MM.1S (cell line): ENCODE results near the gene USP20.

Experiments
- DNase-seq: peaks from one replicate; pipeline ENCODE4 v3.0.0-alpha.2; 2015
- H2AFZ ChIP-seq: fragments of 300-600 bp; sonication (generic); 2 replicates; pipeline ENCODE4 v1.6.0; 2016; ENCODE audit warnings: antibody characterized with exemption, low read length
- H3F3A ChIP-seq: fragments of 300-600 bp; sonication (generic); 2 replicates; pipeline ENCODE4 v1.6.1; 2016; ENCODE audit warnings: mild to moderate bottlenecking, antibody characterized with exemption, low read length, moderate library complexity, mixed read lengths; ENCODE audit not compliant: insufficient read depth
- H3K27ac ChIP-seq: fragments of 300-600 bp; sonication (generic); 2 replicates; pipeline ENCODE4 v1.5.1; 2016; ENCODE audit warnings: mild to moderate bottlenecking, low read length
- H3K27me3 ChIP-seq: fragments of 300-600 bp; sonication (generic); replicated peaks from 2 replicates; pipeline ENCODE4 v1.6.0; 2016; ENCODE audit warnings: low read length; ENCODE audit not compliant: insufficient read depth
- H3K36me3 ChIP-seq: fragments of 300-600 bp; sonication (generic); replicated peaks from 2 replicates; pipeline ENCODE4 v1.6.1; 2016; ENCODE audit warnings: mild to moderate bottlenecking, low read length, mixed read lengths; ENCODE audit not compliant: insufficient read depth
- H3K4me1 ChIP-seq: fragments of 300-600 bp; sonication (generic); 2 replicates; pipeline ENCODE4 v1.6.1; 2016; ENCODE audit warnings: low read length, mixed read lengths
- H3K4me2 ChIP-seq: fragments of 300-600 bp; sonication (generic); 2 replicates; pipeline ENCODE4 v1.6.0; 2016; ENCODE audit warnings: low read depth, low read length
- H3K4me3 ChIP-seq: fragments of 300-600 bp; sonication (generic); 2 replicates; pipeline ENCODE4 v1.5.1; 2016; ENCODE audit warnings: low read length, mixed read lengths
- H3K79me2 ChIP-seq: fragments of 300-600 bp; sonication (generic); 2 replicates; pipeline ENCODE4 v1.6.1; 2016; ENCODE audit warnings: mixed run types, low read length, mixed read lengths
- H3K9ac ChIP-seq: fragments of 300-600 bp; sonication (generic); 2 replicates; pipeline ENCODE4 v1.6.1; 2016; ENCODE audit warnings: low read length, mixed read lengths
- H3K9me2 ChIP-seq: fragments of 300-600 bp; sonication (generic); replicated peaks from 2 replicates; pipeline ENCODE4 v1.6.1; 2016; ENCODE audit warnings: mild to moderate bottlenecking, low read length, mixed read lengths; ENCODE audit not compliant: insufficient read depth
- H3K9me3 ChIP-seq: fragments of 300-600 bp; sonication (generic); replicated peaks from 2 replicates; pipeline ENCODE4 v1.6.1; 2016; ENCODE audit warnings: mild to moderate bottlenecking, low read length, mixed read lengths; ENCODE audit not compliant: insufficient read depth
- H4K20me1 ChIP-seq: fragments of 300-600 bp; sonication (generic); 2 replicates; pipeline ENCODE4 v1.6.1; 2016; ENCODE audit warnings: mild to moderate bottlenecking, low read length, moderate library complexity, mixed read lengths; ENCODE audit not compliant: insufficient read depth
- EZH2 ChIP-seq: fragments of 300-600 bp; sonication (generic); optimal IDR thresholded peaks from 2 replicates; pipeline ENCODE3; 2017; ENCODE audit warnings: low read depth, mild to moderate bottlenecking, antibody characterized with exemption, low read length, mixed read lengths
- EZH2phosphoT487 ChIP-seq: fragments of 300-600 bp; sonication (generic); IDR thresholded peaks from 2 replicates; pipeline ENCODE4 v1.6.1; 2018; ENCODE audit warnings: antibody characterized with exemption, low read length
- TF ChIP-seq, protein P1 (sequence below): fragments of 300-600 bp; sonication (generic); IDR thresholded peaks from 2 replicates; pipeline ENCODE4 v1.5.1; 2016; ENCODE audit warnings: antibody characterized with exemption, low read length, mixed read lengths

USP20 gene

DNA sequence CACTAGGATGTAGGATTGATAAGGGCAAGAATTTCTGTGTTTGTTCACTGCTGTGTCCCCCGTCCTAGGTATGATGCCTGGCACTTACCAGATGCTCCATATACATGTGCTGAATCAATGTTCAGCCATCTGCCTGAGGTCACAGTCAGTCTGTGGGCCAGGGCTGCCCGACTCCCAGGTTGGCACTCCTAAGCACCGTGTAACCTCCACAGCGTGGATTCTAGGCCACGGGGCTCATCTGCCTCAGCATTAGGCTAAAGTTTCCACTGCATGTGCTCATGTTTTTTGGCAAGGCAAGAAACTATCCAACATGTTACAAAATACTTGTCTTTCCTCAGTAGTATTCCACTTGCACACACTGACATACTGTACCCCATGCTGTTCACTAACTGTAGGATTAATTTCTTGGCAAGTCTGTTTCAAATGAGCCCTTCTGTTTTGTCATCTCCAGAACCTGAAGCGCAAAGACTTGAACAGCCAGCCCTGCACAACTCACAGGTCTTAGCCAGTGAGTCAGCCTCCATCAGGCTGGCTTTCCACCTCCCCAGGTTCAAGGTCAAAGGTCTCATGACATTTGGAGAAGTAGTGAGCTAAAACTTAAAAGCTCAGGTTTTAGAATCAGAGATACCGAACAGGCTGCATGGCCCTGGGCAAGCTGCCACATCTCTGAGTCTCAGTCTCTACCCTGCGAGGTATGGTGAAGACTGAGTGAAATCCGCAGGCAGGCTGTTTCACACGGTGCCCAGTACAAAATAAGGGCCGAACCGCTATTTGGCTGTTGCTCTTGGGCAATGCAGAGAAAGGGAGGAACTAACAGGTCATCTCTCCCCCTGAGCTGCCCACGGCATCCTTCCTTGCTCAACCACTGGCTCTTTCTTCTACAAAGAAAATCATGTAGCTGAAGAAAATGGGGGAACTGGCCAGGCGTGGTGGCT lies 18.5 kb upstream of the USP20 start:
- Histone ChIP-seq H3K9ac (no peak overlapping the region), H2AFZ (no peak overlapping the region), H3K4me3 (no peak overlapping the region), H3K27me3 (no peaks in the 10 kb centered on the region), H3K9me2 (no peaks in the 10 kb centered on the region), H3K4me2 (no peak overlapping the region), H4K20me1 (no peaks in the 10 kb centered on the region), H3K79me2 (peaks cover 5% of the 10 kb centered on the region; the same call in 1 of the 2 replicates), H3K36me3 (peaks cover 7% of the 10 kb centered on the region), H3F3A (no peaks in the 10 kb centered on the region), H3K9me3 (no peaks in the 10 kb centered on the region), H3K27ac (no peak overlapping the region), H3K4me1 (no peaks in the 10 kb centered on the region)
- TF ChIP-seq EZH2: no peak
- TF ChIP-seq EZH2phosphoT487: no peak
- TF ChIP-seq, protein P1, sequence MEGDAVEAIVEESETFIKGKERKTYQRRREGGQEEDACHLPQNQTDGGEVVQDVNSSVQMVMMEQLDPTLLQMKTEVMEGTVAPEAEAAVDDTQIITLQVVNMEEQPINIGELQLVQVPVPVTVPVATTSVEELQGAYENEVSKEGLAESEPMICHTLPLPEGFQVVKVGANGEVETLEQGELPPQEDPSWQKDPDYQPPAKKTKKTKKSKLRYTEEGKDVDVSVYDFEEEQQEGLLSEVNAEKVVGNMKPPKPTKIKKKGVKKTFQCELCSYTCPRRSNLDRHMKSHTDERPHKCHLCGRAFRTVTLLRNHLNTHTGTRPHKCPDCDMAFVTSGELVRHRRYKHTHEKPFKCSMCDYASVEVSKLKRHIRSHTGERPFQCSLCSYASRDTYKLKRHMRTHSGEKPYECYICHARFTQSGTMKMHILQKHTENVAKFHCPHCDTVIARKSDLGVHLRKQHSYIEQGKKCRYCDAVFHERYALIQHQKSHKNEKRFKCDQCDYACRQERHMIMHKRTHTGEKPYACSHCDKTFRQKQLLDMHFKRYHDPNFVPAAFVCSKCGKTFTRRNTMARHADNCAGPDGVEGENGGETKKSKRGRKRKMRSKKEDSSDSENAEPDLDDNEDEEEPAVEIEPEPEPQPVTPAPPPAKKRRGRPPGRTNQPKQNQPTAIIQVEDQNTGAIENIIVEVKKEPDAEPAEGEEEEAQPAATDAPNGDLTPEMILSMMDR: no peak
- DNase-seq: no peak

DNA sequence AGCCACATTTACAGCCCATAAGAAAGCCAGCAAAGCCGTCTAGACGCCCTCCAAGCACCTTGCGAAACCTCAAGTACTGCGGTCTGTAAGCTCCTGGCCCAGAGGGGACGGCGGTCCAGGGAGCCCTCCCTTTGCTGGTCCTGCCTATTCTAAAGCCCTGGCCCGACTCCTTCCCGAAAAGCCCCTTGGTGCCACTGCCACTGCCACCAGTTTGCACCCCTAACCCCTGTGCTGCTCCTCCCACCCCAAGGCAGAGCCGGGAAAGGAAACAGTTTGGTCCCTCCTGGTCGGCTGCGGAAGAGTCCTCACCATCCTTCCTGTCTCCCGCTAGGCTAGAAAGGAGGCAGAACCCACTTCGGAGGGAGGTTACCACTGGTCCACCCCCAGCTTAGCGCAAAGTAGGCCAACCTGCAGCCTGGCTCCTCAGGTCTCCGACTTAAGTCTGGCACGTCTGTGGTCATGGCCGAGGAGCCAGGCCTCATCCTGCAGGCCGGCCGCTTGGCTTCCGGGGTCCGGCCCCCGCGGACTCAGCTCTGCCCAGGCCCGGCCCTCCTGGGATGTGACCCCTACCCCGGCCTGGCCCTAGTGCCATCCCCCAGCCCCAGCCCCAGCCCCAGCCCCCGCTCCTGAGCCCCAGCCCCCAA lies 12.2 kb upstream of the USP20 start:
- TF ChIP-seq, protein P1: no peak
- no peak for TF ChIP-seq EZH2
- no peak for TF ChIP-seq EZH2phosphoT487

DNA sequence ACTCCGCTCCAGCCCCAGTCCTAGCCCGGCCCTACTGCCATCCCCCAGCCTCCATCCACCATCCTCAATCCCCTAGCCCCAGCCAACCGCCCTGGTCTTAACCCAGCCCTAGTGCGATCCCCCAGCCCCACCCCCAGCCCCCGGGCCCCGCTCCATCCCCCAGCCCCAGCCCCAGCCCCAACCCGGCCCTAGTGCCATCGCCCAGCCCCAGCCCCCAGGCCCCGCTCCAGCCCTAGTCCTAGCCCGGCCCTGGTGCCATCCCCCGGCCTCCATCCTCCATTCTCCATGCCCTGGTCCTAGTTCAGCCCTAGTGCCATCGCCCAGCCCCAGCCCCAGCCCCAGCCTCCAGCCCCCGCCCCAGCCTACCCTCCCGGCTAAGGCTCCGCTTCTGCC lies 11.7 kb upstream of the USP20 start:
- Histone ChIP-seq H3K9me2 (no peaks in the 10 kb centered on the region), H3F3A (0 out of 2 replicates have a peak, but pooled peaks cover 6% of the 10 kb centered on the region), H3K79me2 (peaks cover 18% of the 10 kb centered on the region), H3K36me3 (0 out of 2 replicates have a peak, but pooled peaks cover 2% of the 10 kb centered on the region), H4K20me1 (no peaks in the 10 kb centered on the region), H3K27me3 (no peaks in the 10 kb centered on the region), H2AFZ (peak overlapping the region; percentile 86), H3K4me1 (no peaks in the 10 kb centered on the region), H3K4me2 (peak overlapping the region; percentile 52; the same call in 1 of the 2 replicates), H3K27ac (no peak overlapping the region), H3K4me3 (peak overlapping the region; percentile 96), H3K9ac (peak overlapping the region; percentile 90), H3K9me3 (no peaks in the 10 kb centered on the region)
- TF ChIP-seq, protein P1: no peak
- TF ChIP-seq EZH2 (no peak), EZH2phosphoT487 (no peak)
- DNase-seq: no peak

More for the DNA sequence above, 12.2 kb upstream of the USP20 start:
- H3K79me2 ChIP-seq: peaks cover 18% of the 10 kb centered on the region
- H3K9ac ChIP-seq: peak overlapping the region; percentile 46; the same call in 1 of the 2 replicates
- no peaks in the 10 kb centered on the region for H3K9me3 ChIP-seq
- no peaks in the 10 kb centered on the region for H4K20me1 ChIP-seq
- peak overlapping the region; percentile 67 for H3K4me3 ChIP-seq
- no peak for DNase-seq
- H3K36me3 ChIP-seq: 0 out of 2 replicates have a peak, but pooled peaks cover 2% of the 10 kb centered on the region
- no peaks in the 10 kb centered on the region for H3K4me1 ChIP-seq
- H3K9me2 ChIP-seq: no peaks in the 10 kb centered on the region
- peak overlapping the region; percentile 85 for H3K4me2 ChIP-seq
- H3K27me3 ChIP-seq: no peaks in the 10 kb centered on the region
- no peak overlapping the region for H2AFZ ChIP-seq
- H3F3A ChIP-seq: 0 out of 2 replicates have a peak, but pooled peaks cover 6% of the 10 kb centered on the region
- no peak overlapping the region for H3K27ac ChIP-seq
